Osteoblast (primary cell): ENCODE results near the gene BCL7B. TPM values are rescaled to one million over a fixed set of nuclear protein-coding genes. Genes with fewer than 3 reads are reported as not detected.
"Not testable (repeated sequence)": the region's sequence is repeated elsewhere in the genome, so short reads cannot be mapped to it uniquely, and the experiment has no call there.

Source experiments
- DNase-seq: peaks from one replicate; pipeline ENCODE4 v3.0.0; 2011; ENCODE audit warnings: low spot score, mixed read lengths; ENCODE audit not compliant: insufficient read length; ENCODE audit errors: missing footprints
- H2AFZ ChIP-seq: 2 replicates; pipeline ENCODE4 v1.6.0; 2011; ENCODE audit warnings: mild to moderate bottlenecking, low read length
- H3K27ac ChIP-seq: 2 replicates; pipeline ENCODE4 v1.5.1; 2011; ENCODE audit warnings: mild to moderate bottlenecking, low read depth, low read length, moderate library complexity
- H3K27me3 ChIP-seq: 2 replicates; pipeline ENCODE4 v1.6.0; 2012; ENCODE audit warnings: mild to moderate bottlenecking, control low read depth, inconsistent platforms, low read length, moderate library complexity; ENCODE audit not compliant: insufficient read depth
- H3K36me3 ChIP-seq: 2 replicates; pipeline ENCODE4 v1.5.1; 2011; ENCODE audit warnings: mild to moderate bottlenecking, low read length, control low read depth, moderate library complexity; ENCODE audit not compliant: insufficient read depth
- H3K4me1 ChIP-seq: 2 replicates; pipeline ENCODE4 v1.5.1; 2011; ENCODE audit warnings: mild to moderate bottlenecking, low read length, control low read depth, moderate library complexity; ENCODE audit not compliant: insufficient read depth
- H3K4me2 ChIP-seq: 2 replicates; pipeline ENCODE4 v1.6.0; 2011; ENCODE audit warnings: mild to moderate bottlenecking, low read length; ENCODE audit not compliant: insufficient read depth
- H3K4me3 ChIP-seq: fragments of 200-600 bp; sonication (generic); 3 replicates; pipeline ENCODE4 v1.5.1; 2012; ENCODE audit warnings: mild to moderate bottlenecking, low read length, inconsistent platforms; ENCODE audit not compliant: insufficient read depth
- H3K79me2 ChIP-seq: 2 replicates; pipeline ENCODE4 v1.6.0; 2012; ENCODE audit warnings: mild to moderate bottlenecking, low read length, control low read depth, inconsistent platforms; ENCODE audit not compliant: insufficient read depth
- H3K9me3 ChIP-seq: 2 replicates; pipeline ENCODE4 v1.5.1; 2011; ENCODE audit warnings: low read depth, low read length, control low read depth
- H4K20me1 ChIP-seq: 2 replicates; pipeline ENCODE4 v1.6.0; 2012; ENCODE audit warnings: mild to moderate bottlenecking, low read length, control low read depth; ENCODE audit not compliant: insufficient read depth
- CTCF ChIP-seq: IDR thresholded peaks from 2 replicates; pipeline ENCODE4 v1.5.1; 2011; ENCODE audit warnings: mild to moderate bottlenecking, low read depth, low read length, moderate library complexity; ENCODE audit errors: extremely low read depth
- total RNA-seq: library from RNA; depleted of rRNA; stranded (reverse); fragments of >200 nt; gene quantifications from 2 replicates; pipeline ENCODE4 v1.2.3, GENCODE V29; 2012

The BCL7B gene
- total RNA-seq, 1 donor, result 32.9 TPM

- H3K36me3 ChIP-seq, result peaks cover 32% of the 10 kb centered on the region
- no peak overlapping the region for H2AFZ ChIP-seq
- no peaks in the 10 kb centered on the region for H3K9me3 ChIP-seq
- no peaks in the 10 kb centered on the region for H3K79me2 ChIP-seq
- H3K4me2 ChIP-seq, result no peak overlapping the region
- H3K27ac ChIP-seq, result no peak overlapping the region
- H3K27me3 ChIP-seq, result no peaks in the 10 kb centered on the region
- H4K20me1 ChIP-seq, result peaks cover 9% of the 10 kb centered on the region
- no peak overlapping the region for H3K4me3 ChIP-seq
- peaks cover 8% of the 10 kb centered on the region for H3K4me1 ChIP-seq
- no peak for TF ChIP-seq CTCF
- DNase-seq, result no peak
Observed at GRCh38 chr7:73567140-73567539, 9.7 kb upstream of the BCL7B start.

- not testable (repeated sequence) for H3K9me3 ChIP-seq, H3K4me1 ChIP-seq, DNase-seq, H3K27me3 ChIP-seq, H3K79me2 ChIP-seq, H3K27ac ChIP-seq, H2AFZ ChIP-seq, H4K20me1 ChIP-seq
- peak overlapping the region; percentile 66 for H3K4me3 ChIP-seq
- H3K36me3 ChIP-seq, result peaks cover 25% of the 10 kb centered on the region
- peak overlapping the region; percentile 68 for H3K4me2 ChIP-seq
Observed at GRCh38 chr7:73566431-73566830, 8.9 kb upstream of the BCL7B start.

GRCh38 chr7:73565675-73566340 lies 8.3 kb upstream of the BCL7B start:
- Histone ChIP-seq H3K27me3 (no peaks in the 10 kb centered on the region), H4K20me1 (peaks cover 7% of the 10 kb centered on the region), H3K4me1 (peaks cover 8% of the 10 kb centered on the region), H3K4me2 (peak overlapping the region; percentile 68), H3K79me2 (no peaks in the 10 kb centered on the region), H3K36me3 (peaks cover 19% of the 10 kb centered on the region), H3K4me3 (peak overlapping the region; percentile 66), H3K9me3 (no peaks in the 10 kb centered on the region), H3K27ac (no peak overlapping the region), H2AFZ (peak overlapping the region; percentile 23)
- TF ChIP-seq CTCF, result no peak
- DNase-seq, result no peak

GRCh38 chr7:73560109-73560835 lies 2.8 kb upstream of the BCL7B start:
- Histone ChIP-seq H3K36me3 (no peaks in the 10 kb centered on the region), H3K27me3 (no peaks in the 10 kb centered on the region), H3K79me2 (peaks cover 17% of the 10 kb centered on the region), H3K4me1 (peaks cover 27% of the 10 kb centered on the region), H4K20me1 (peaks cover 16% of the 10 kb centered on the region), H3K9me3 (no peaks in the 10 kb centered on the region), H2AFZ (peak overlapping the region; percentile 59), H3K4me3 (no peak overlapping the region), H3K4me2 (peak overlapping the region; percentile 48), H3K27ac (peak overlapping the region; percentile 41)
- TF ChIP-seq CTCF, result no peak
- peak; percentile 97 for DNase-seq
